T-helper 1 cell treated with Interleukin-12 subunit alpha and Interleukin-12 subunit beta and Interleukin-4 antibody, amounts not matched to agents 30 ng/mL and 1 ng/mL, for 36 hours (primary cell): ENCODE results near the gene RBMXL2. TPM values are rescaled to one million over a fixed set of nuclear protein-coding genes. Genes with fewer than 3 reads are reported as not detected.

Source experiments
- total RNA-seq: library from RNA; stranded (reverse); gene quantifications from 2 replicates; pipeline ENCODE4 v1.2.3, GENCODE V29; 2022

Gene RBMXL2
- total RNA-seq, 1 donor from 2014 or later: not detected

Other genes with a start within 250 kb of the RBMXL2 start
- not detected in 2 replicates for gene OR10A5, start 243.3 kb upstream of the RBMXL2 start, total RNA-seq
- not detected in 2 replicates for gene OR10A2, start 225.9 kb upstream of the RBMXL2 start, total RNA-seq
- gene OR10A4, start 212.4 kb upstream of the RBMXL2 start, total RNA-seq: not detected in 2 replicates
- gene OR2D2, start 196.5 kb upstream of the RBMXL2 start, total RNA-seq: 0.20 TPM in 2 replicates
- not detected in 2 replicates for gene OR2D3, start 168.0 kb upstream of the RBMXL2 start, total RNA-seq
- gene ZNF215, start 162.6 kb upstream of the RBMXL2 start, total RNA-seq: 1.9 and 2.3 TPM in 2 replicates
- gene ZNF214, start 68.7 kb upstream of the RBMXL2 start, total RNA-seq: not detected in 2 replicates
- 0.24 and 0.34 TPM in 2 replicates for gene NLRP14, start 68.5 kb upstream of the RBMXL2 start, total RNA-seq
- not detected in 2 replicates for gene SYT9, start 162.9 kb downstream of the RBMXL2 start, total RNA-seq